Activated CD4-positive, alpha-beta T cell treated with anti-CD3 and anti-CD28 coated beads for 1 hour (primary cell): ENCODE measurements around the gene PTPRG.

ENCODE experiments used
- DNase-seq: peaks from one replicate; pipeline ENCODE4 v3.0.0-alpha.2; 2020

The PTPRG gene

DNA sequence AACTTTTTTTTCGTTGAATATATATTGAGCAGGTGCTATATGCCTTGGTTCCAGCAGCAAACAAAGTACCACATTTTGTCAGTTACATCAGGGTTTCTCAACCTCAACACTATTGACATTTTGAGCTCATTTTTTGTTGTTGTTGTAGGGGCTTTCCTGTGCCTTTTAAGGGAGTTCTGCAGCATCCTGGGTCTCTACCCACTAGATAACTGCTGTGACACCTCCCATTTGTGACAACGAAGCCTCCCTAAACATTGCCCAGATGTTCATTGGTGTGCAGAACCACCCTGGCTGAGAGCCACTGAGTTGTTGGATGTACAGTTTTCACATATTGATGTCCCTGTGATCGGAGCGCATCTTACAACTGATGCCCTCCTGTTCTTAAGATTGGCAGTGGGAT is 382.6 kb downstream of the PTPRG start:
- DNase-seq = no peak

GRCh38 chr3:61944726-61945125 is 383.4 kb downstream of the PTPRG start:
- DNase-seq = no peak

DNA sequence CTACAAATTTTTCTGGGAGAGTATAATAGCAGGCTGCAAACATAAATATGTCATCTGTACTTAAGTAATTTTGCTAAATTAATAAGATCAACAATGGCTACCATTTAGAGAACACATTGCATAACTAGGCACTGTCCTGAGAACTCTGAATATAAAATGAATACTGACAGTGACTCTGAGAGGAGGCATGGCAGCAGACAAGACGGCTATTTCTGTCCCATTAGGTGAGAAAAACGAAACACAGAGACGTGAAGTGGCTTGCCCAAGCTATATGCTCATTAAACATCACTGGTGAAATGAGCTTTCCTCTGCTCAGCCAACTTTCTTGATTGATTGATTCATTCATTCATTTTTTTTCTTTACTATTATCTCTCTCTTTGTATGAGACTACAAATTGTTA is 384.3 kb downstream of the PTPRG start:
- no peak for DNase-seq

- no peak for DNase-seq
These were observed 385.4 kb downstream of the PTPRG start for GRCh38 chr3:61946570-61947324.

DNA sequence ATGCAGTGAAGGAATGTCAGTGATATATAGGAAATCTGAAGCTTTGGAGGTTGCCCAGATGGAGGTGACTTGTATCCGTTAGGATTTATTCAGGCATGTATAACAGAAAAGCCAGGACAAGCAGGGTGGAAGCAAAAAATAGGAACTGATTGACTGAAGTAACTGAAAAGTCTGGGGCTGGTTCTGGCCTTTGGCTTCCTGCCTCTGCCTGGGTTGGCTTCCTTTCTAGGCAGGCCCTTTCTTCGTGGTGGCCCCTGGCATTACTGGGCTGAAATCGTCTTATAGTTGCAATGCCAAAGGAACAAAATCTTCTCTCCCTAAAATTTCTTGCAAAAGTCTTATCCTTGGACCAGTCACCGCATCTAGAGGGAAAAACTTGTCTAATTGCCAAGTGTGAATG is 386.1 kb downstream of the PTPRG start:
- no peak for DNase-seq

- DNase-seq = no peak
These were observed 387.4 kb downstream of the PTPRG start for GRCh38 chr3:61948699-61949305.

DNA sequence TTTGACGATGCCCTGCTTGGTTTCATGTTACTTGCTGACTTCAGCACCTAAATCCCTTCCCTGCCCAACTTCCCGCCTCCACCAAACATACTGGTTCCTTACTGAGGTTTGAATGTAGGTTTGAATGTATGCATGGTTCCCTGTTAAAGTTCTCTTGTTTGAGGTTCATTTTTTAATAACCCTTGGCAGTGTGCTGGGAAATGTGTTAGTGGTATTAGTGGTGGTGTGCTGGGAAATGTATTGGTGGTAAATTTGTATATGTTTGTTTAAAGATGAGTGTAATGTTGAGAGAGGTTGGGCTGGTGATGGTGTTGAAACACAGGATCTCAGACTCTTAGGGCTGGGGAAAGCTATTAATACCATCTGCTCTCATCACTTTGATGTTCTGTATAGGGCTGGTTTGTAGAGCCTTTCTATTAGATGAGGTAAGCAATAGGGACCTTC is 392.7 kb downstream of the PTPRG start:
- no peak for DNase-seq

DNA sequence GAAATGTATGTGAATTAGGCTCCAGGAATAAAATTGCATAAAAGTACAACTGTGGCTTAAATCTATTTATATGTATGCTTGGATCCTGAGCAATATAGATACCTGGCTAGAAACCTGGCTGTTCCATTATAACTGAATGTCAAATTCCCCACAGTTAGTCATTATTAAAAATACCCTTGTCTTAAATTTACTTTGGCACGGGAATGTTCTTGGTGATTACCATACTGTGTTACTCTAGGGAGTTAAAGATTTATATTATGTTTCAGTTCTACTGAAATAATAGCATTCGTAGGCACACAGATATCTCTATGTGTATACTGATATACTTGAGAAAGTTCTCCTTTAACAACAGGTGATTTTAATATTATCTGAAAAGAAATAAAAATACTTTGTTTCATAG is 394.1 kb downstream of the PTPRG start:
- no peak for DNase-seq

GRCh38 chr3:61956236-61956635 is 394.9 kb downstream of the PTPRG start:
- DNase-seq = no peak

GRCh38 chr3:61957259-61957658 is 395.9 kb downstream of the PTPRG start:
- no peak for DNase-seq

- DNase-seq = no peak
These were observed 399.6 kb downstream of the PTPRG start for GRCh38 chr3:61960976-61961375.

GRCh38 chr3:61961900-61962299 is 400.5 kb downstream of the PTPRG start:
- no peak for DNase-seq

DNA sequence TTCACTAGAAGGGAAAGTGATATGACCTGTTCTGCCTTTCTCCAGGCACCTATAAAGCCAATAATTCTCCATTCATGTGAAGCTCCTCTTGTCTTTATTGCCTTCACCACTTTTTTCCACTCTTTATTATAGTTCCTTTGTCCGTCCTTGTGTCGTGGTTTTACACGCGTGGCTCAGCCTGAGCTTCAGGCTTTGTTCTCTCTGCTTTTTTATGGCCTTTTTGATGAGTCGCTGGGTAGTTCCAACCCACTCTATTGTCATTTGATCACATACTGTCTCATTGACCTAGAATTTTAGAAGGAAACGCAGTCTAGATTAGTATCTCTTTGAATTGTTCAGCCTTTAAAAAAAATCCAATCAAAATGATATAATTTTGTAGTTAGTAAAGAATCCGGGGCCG is 403.2 kb downstream of the PTPRG start:
- DNase-seq = no peak

DNA sequence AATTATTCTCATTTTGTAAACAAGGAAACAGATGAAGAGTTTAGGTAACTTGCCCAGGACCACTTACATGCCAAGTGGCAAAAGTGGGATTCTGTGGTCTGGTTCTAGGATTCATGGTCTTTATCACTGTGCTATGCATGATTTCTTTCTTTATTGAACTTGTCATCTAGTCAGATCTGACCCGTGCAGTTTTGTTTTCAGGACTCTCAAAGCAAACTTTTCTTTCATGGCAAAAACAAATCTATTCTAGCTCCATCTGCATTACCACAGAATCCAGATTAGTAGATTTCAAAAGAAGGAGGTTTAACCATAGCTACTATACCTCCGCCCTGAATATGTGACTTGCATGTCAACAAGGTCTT is 404.4 kb downstream of the PTPRG start:
- no peak for DNase-seq

GRCh38 chr3:61966200-61966599 is 404.8 kb downstream of the PTPRG start:
- no peak for DNase-seq

GRCh38 chr3:61967019-61967418 is 405.6 kb downstream of the PTPRG start:
- no peak for DNase-seq

DNA sequence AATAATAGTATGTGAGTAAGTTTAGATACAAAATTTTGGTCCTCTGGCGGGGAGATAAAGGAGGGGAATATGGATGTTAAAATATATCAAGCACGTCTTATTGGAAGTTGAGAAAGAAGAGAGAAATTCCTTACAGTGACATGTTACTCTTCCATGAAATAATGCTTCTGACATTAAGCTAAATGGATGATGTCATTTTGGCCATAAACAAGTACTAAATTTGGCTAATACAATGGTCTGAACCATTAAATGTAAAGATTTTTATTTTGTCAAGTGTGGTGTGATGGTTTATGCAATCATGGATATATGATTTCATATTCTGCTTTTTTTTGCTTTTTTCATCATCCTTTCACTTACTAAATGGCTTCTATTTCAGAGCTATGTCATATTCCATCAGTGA is 406.6 kb downstream of the PTPRG start:
- no peak for DNase-seq

DNA sequence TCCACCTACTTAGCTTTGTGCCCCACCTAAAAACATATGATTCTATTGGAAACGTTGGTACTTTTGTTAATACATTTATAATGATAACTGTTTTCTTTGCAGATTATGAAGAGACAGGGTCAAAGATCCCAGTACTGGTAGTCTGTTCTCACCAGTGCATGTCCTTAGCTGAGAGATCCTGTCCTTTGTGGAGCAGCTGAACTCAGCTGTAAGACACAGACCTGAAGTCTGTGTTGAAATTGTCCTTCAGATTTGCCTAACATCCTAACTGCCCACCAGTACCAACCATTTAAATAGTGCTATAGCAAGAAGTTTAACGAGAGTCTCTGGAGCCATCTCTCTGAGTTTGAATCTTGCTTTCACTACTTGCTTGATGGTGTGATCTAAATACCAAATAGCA is 413.3 kb downstream of the PTPRG start:
- no peak for DNase-seq

GRCh38 chr3:61975199-61975598 is 413.8 kb downstream of the PTPRG start:
- no peak for DNase-seq

- DNase-seq = no peak
These were observed 414.6 kb downstream of the PTPRG start for GRCh38 chr3:61975936-61976335.

DNA sequence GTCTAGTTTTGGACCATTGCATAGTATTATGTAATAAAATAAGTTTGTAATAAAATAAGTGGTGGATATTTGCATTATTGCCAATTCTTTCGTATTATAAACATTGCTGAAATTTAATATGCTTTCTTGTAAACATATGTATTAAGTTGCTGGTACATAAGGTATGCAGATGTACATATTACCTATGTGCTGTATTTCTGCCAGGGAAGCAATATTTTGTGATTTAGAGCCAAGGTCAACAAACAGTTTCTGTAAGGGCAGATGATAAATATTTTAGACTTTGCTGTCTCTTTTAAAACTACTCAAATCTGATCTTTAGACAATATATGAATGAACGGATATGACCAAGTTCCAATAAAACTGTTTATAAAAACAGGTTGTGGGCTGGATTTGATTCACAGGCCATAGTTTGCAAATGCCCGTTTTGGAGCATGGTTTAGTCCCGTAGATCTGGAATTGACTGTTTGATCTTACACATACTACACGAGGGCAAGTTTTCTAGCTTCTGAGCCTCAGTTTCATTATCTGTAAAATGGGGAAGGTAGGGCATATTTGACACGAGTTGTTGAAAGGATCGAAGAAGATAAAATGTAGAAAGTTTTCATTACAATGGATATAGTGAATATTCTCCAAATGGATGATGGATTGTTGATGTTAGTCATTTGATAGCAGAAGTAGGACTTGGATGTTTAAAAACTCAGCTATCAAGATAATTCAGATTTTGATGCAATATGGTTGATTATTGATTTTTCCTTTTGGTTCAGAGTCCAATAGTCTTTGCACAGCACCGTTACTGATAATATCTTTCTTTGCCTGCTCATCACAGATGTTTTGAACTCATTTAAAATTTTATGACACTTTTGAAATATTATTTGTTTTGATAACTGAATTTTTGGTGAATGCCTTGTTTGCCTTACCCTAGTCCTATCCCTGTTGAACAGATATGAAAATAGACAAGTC is 417.4 kb downstream of the PTPRG start:
- DNase-seq = no peak

- no peak for DNase-seq
These were observed 418.3 kb downstream of the PTPRG start for GRCh38 chr3:61979638-61980037.

- DNase-seq = no peak
These were observed 418.7 kb downstream of the PTPRG start for GRCh38 chr3:61980041-61980440.

- no peak for DNase-seq
These were observed 419.7 kb downstream of the PTPRG start for GRCh38 chr3:61981060-61981459.
